NCI-H2107 (cell line): ENCODE measurements around the gene NSL1.
"Not testable (repeated sequence)": the region's sequence is repeated elsewhere in the genome, so short reads cannot be mapped to it uniquely, and the experiment has no call there.

Source experiments
- DNase-seq: peaks from one replicate; lab custom pipeline; 2025; lab: John Stamatoyannopoulos, UW

The NSL1 gene

GRCh38 chr1:212782422-212783154 lies 9.0 kb downstream of the NSL1 start:
- no peak for DNase-seq

- DNase-seq: no peak
Measured at GRCh38 chr1:212781225-212781624, 10.4 kb downstream of the NSL1 start.

GRCh38 chr1:212780759-212781158 lies 10.8 kb downstream of the NSL1 start:
- no peak for DNase-seq

DNA sequence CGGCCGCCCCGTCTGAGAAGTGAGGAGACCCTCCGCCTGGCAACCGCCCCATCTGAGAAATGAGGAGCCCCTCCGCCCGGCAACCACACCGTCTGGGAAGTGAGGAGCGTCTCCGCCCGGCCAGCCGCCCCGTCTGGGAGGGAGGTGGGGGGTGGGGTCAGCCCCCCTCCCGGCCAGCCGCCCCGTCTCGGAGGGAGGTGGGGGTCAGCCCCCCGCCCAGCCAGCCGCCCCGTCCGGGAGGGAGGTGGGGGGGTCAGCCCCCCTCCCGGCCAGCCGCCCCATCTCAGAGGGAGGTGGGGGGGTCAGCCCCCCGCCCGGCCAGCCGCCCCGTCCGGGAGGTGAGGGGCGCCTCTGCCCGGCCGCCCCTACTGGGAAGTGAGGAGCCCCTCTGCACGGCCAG lies 12.5 kb downstream of the NSL1 start:
- DNase-seq: not testable (repeated sequence)

GRCh38 chr1:212777151-212777550 lies 14.4 kb downstream of the NSL1 start:
- DNase-seq: no peak

DNA sequence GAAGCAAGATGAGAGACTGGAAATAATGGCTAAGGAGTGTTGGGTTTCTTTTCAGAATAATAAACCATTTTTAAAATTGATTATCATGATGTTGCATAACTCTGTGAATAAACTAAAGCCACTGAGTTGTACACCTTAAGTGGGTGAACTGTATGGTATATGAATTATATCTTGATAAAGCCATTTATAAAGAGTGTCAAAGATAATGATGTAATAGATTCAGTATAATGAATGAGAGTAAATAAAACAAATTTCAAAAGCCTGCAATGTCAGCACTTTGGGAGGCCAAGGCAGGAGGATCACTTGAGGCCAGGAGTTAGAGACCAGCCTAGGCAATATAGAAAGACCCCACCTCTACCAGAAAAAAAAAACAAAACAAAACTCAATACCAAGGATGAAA lies 16.3 kb downstream of the NSL1 start:
- DNase-seq: no peak

GRCh38 chr1:212774584-212774983 lies 17.0 kb downstream of the NSL1 start:
- DNase-seq: no peak

GRCh38 chr1:212773011-212773410 lies 18.6 kb downstream of the NSL1 start:
- DNase-seq: no peak

DNA sequence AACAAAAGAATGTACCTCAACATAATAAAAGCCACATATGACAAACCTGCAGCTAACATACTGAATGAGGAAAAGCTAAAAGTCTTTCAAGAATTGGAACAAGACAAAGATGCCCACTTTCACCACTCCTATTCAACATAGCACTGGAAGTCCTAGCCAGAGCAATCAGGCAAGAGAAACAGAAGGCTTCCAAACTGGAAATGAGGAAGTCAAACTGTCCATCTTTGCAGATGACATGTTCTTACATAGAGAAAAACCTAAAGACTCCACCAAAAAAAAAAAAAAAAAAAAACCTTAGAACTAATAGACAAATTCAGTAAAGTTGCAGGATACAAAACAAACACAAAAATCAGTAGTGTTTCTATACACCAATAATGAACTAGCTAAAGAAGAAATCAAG lies 20.2 kb downstream of the NSL1 start:
- DNase-seq: no peak

- DNase-seq: no peak
Measured at GRCh38 chr1:212769459-212770167, 22.0 kb downstream of the NSL1 start.

DNA sequence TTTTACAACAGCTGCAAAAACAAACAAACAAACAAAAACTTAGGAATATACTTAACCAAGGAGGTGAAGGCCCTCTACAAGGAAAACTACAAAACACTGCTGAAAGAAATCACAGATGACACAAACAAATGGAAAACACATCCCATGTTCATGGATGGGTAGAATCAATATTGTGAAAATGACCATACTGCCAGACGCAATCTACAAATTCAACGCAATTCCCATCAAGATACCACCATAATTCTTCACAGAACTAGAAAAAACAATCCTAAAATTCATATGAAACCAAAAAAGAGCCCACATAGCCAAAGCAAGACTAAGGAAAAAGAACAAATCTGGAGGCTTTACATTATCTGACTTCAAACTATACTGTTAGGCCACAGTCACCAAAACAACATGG lies 24.8 kb downstream of the NSL1 start:
- not testable (repeated sequence) for DNase-seq

- not testable (repeated sequence) for DNase-seq
Measured at GRCh38 chr1:212764718-212765281, 26.8 kb downstream of the NSL1 start.

- no peak for DNase-seq
Measured at GRCh38 chr1:212762839-212763238, 28.7 kb downstream of the NSL1 start.

DNA sequence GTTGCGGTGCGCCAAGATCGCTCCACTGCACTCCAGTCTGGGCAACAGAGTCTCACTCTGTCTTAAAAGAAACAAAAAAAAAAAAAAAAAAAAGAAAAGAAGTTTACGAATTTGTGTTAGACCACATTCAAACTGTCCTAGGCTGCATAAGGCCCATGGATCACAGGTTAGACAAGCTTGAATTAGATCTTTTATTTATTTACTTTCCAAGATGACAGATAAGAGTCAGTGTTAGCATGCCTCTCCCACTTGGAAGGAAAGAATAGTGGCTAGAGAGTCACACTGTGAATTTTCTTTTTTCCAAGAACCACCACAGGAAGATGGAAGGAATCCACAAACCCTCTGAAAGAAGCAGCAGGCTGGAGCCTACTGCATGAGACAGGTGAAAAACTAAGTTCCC lies 29.3 kb downstream of the NSL1 start:
- DNase-seq: no peak

DNA sequence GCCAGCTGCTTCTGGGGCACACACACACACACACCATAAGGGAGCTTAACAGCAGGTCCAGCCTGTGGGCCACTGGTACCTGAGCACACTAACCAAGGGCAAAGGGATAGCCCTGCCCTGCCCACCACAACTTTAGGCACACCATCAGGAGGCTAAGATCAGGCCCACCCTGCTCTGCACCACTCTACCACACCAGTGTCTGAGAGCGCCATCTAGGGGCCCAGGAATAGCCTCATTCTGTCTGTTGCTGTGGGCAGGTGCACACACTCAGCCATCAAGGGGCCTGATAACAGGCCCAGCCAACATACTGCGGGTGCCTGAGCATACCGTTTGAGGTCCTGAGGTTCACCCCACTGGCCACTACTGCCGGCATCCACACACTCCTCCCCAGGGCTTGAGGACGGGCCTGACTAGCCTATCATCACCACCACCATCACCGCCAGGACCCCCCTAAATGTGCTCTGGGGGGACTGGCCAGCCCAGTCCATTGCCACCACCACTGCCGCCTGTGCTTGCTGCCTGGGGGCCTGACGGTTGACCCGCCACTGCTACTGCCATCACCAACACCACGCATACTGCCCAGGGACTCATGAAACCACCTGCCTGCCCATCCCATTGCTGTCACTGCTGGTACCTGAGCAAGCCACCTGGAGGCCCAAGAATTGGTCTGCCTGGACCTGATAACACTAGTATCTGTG lies 31.3 kb downstream of the NSL1 start:
- no peak for DNase-seq

DNA sequence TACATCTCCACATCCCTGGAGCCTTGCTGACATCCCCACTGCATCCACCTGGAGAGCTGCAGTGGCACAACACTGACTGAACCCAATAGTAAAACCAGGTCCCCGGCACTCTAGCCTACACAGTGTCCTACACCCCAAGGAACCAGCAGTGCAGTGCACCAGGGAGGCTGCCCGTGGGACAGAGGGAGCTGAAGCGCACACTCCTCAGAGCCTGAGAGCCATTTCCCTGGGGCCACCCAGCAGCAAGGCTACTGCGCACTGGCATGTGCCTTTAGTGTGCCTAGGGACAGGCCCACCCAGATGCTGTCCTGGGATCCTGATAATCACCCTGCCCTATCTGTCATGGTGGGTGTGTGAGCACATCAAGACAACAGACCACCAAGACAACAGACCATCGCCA lies 31.9 kb downstream of the NSL1 start:
- no peak for DNase-seq

- DNase-seq: no peak
Measured at GRCh38 chr1:212754680-212755079, 36.9 kb downstream of the NSL1 start.

GRCh38 chr1:212754193-212754592 lies 37.4 kb downstream of the NSL1 start:
- DNase-seq: no peak

- DNase-seq: no peak
Measured at GRCh38 chr1:212753749-212754148, 37.8 kb downstream of the NSL1 start.

DNA sequence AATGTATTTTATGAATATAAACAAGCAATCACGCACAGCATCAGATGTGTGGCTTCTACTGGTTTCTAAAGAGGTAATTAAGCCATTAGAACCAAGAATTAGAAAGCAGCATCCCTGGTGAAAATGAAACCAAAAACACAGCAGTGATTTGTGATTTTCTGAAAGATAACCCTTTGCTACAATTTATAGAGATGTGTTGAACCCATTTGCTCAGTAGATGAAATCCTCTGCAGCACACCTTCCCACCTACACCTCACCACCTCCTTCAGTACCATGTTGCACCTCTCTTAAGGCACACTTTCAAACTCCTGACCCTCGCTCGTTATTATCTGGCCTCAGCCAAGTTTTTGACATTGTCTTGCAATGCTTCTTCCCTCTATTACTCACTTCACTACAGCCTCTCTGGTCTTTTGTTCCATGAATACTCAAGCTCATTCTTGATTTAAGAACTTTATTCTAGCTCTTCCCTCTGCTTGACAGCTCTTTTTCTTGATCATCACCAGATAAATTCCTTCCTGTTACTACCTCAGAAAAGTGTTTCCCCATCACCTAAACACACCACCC lies 38.6 kb downstream of the NSL1 start:
- DNase-seq: no peak

- no peak for DNase-seq
Measured at GRCh38 chr1:212752252-212752933, 39.2 kb downstream of the NSL1 start.
